ENCODE data around the gene AADACL2. TPM values are rescaled to one million over a fixed set of nuclear protein-coding genes. Genes with fewer than 3 reads are reported as not detected.

Gene AADACL2
- total RNA-seq, 1 experiment from 2014 or later: not detected

GRCh38 chr3:151750678-151751077, 17.0 kb downstream of the AADACL2 start:
- no peak overlapping the region for H2BK12ac ChIP-seq (ENCODE audit: insufficient read length, low read depth, low read length)
- H3K27ac ChIP-seq (ENCODE audit: insufficient read length, low read depth, low read length): no peak overlapping the region
- H3K79me2 ChIP-seq (ENCODE audit: insufficient read depth, low read length): no peaks in the 10 kb centered on the region
- TF ChIP-seq CTCF (conservative IDR thresholded peaks at IDR 0.05): no peak
- H3T11ph ChIP-seq (ENCODE audit: low read length): no peak overlapping the region
- H3K9me3 Mint-ChIP-seq: peaks cover 4 to 5% of the 10 kb centered on the region in 2 experiments; a peak in 4 of 5 replicates
- H3K4me1 ChIP-seq (ENCODE audit: insufficient read depth, low read length): no peaks in the 10 kb centered on the region
- no peaks in the 10 kb centered on the region for H3K27me3 Mint-ChIP-seq (ENCODE audit: low read depth)
- no peak overlapping the region for H3K14ac ChIP-seq (ENCODE audit: insufficient read depth, low read length)
- H3K23me2 ChIP-seq (ENCODE audit: insufficient read length, low read depth, low read length, poor library complexity, severe bottlenecking): no peaks in the 10 kb centered on the region
- no peak overlapping the region for H3K4me2 ChIP-seq (ENCODE audit: insufficient read depth, insufficient read length, low read length)
- no CpG with 5 or more reads among the region's 2 CpGs for WGBS (ENCODE audit: extremely low coverage, insufficient read length, low lambda C conversion rate)
- H2BK5ac ChIP-seq (ENCODE audit: insufficient read length, low read length): no peak overlapping the region
- no peak overlapping the region for H3K4ac ChIP-seq (ENCODE audit: low read depth, low read length)
- H2AFZ ChIP-seq (ENCODE audit: low read length): no peak overlapping the region
- no peaks in the 10 kb centered on the region for H3K9me3 ChIP-seq (ENCODE audit: control insufficient read depth, low read depth, low read length)
- H3K23ac ChIP-seq (ENCODE audit: insufficient read length, low read depth, low read length): no peak overlapping the region
- H3K56ac ChIP-seq (ENCODE audit: insufficient read length, low read depth, low read length): no peak overlapping the region
- no peak overlapping the region for H2AK5ac ChIP-seq (ENCODE audit: insufficient read length, low read length)
- no peaks in the 10 kb centered on the region for H3K79me1 ChIP-seq (ENCODE audit: insufficient read depth, low read depth, low read length, poor library complexity, severe bottlenecking)
- no peak overlapping the region for H4K91ac ChIP-seq (ENCODE audit: insufficient read length, low read depth, low read length)
- DNase-seq: no peak
- H3K18ac ChIP-seq (ENCODE audit: insufficient read length, low read depth, low read length): no peak overlapping the region
- H4K8ac ChIP-seq (replicated peaks; ENCODE audit: insufficient read length, low read depth, low read length): no peak overlapping the region
- H4K5ac ChIP-seq (ENCODE audit: insufficient read length, low read depth, low read length): no peak overlapping the region
- H3K27me3 ChIP-seq (ENCODE audit: insufficient read depth, low read length): no peaks in the 10 kb centered on the region
- no peak overlapping the region for H3K9ac ChIP-seq (ENCODE audit: extremely low read depth, insufficient read length, low read length)
- H3K4me3 Mint-ChIP-seq: no peak overlapping the region
- 0 out of 7 replicates have a peak, but pooled peaks cover 0 to 5% (median 0%) of the 10 kb centered on the region in 3 experiments for H3K36me3 Mint-ChIP-seq (ENCODE audit: insufficient read depth in 1 of 3, low read depth in 3 of 3)
- no peaks in the 10 kb centered on the region for H4K20me1 ChIP-seq (ENCODE audit: control insufficient read depth, insufficient read depth, insufficient read length)
- H3K4me1 Mint-ChIP-seq: no peaks in the 10 kb centered on the region
- H2BK15ac ChIP-seq (ENCODE audit: low read depth, low read length): no peak overlapping the region
- H2BK120ac ChIP-seq (ENCODE audit: low read depth, low read length, poor library complexity, severe bottlenecking): no peak overlapping the region
- no peak overlapping the region for H3K27ac Mint-ChIP-seq
- H2BK20ac ChIP-seq (ENCODE audit: low read depth, low read length, poor library complexity, severe bottlenecking): no peak overlapping the region
